GM06990 (cell line): ENCODE results near the gene CELSR2.

Source experiments
- DNase-seq: peaks from one replicate; pipeline ENCODE4 v3.0.0-alpha.2; 2011; ENCODE audit not compliant: insufficient read length; ENCODE audit errors: extremely low read depth
- H3K27me3 ChIP-seq: replicated peaks from 2 replicates; pipeline ENCODE4 v1.6.0; 2011; ENCODE audit warnings: low read length; ENCODE audit not compliant: control insufficient read depth, insufficient read depth
- H3K36me3 ChIP-seq: 2 replicates; pipeline ENCODE4 v1.5.1; 2011; ENCODE audit warnings: low read length; ENCODE audit not compliant: control insufficient read depth, insufficient read depth
- H3K4me3 ChIP-seq: replicated peaks from 2 replicates; pipeline ENCODE4 v1.5.1; 2011; ENCODE audit warnings: low read depth, mild to moderate bottlenecking, control low read depth, low read length
- CTCF ChIP-seq: IDR thresholded peaks from 2 replicates; pipeline ENCODE4 v1.5.1; 2011; ENCODE audit warnings: low read length, control low read depth, mild to moderate bottlenecking, inconsistent platforms; ENCODE audit not compliant: insufficient read depth, poor library complexity, severe bottlenecking

Gene CELSR2

GRCh38 chr1:109225711-109226445 is 23.5 kb upstream of the CELSR2 start:
- no peaks in the 10 kb centered on the region for H3K27me3 ChIP-seq
- no peak for DNase-seq
- TF ChIP-seq CTCF = no peak
- H3K36me3 ChIP-seq = peaks cover 14% of the 10 kb centered on the region
- no peak overlapping the region for H3K4me3 ChIP-seq

- no peak for TF ChIP-seq CTCF
- H3K4me3 ChIP-seq = no peak overlapping the region
- H3K36me3 ChIP-seq = peaks cover 22% of the 10 kb centered on the region
- no peak for DNase-seq
- H3K27me3 ChIP-seq = no peaks in the 10 kb centered on the region
Measured at GRCh38 chr1:109228167-109228566, 21.2 kb upstream of the CELSR2 start.

- no peak for TF ChIP-seq CTCF
- Histone ChIP-seq H3K36me3 (peaks cover 20% of the 10 kb centered on the region), H3K27me3 (no peaks in the 10 kb centered on the region), H3K4me3 (no peak overlapping the region)
- no peak for DNase-seq
Measured at GRCh38 chr1:109229531-109230127, 19.7 kb upstream of the CELSR2 start.

- Histone ChIP-seq H3K4me3 (no peak overlapping the region), H3K36me3 (peaks cover 29% of the 10 kb centered on the region), H3K27me3 (no peaks in the 10 kb centered on the region)
- TF ChIP-seq CTCF = no peak
- no peak for DNase-seq
Measured at GRCh38 chr1:109231066-109231465, 18.3 kb upstream of the CELSR2 start.

- H3K27me3 ChIP-seq = no peaks in the 10 kb centered on the region
- no peak overlapping the region for H3K4me3 ChIP-seq
- no peak for TF ChIP-seq CTCF
- H3K36me3 ChIP-seq = peaks cover 38% of the 10 kb centered on the region
- no peak for DNase-seq
Measured at GRCh38 chr1:109235137-109235536, 14.2 kb upstream of the CELSR2 start.
